Measurements from ENCODE around the gene EXO5. TPM values are rescaled to one million over a fixed set of nuclear protein-coding genes. Genes with fewer than 3 reads are reported as not detected.
"Not testable (repeated sequence)": the region's sequence is repeated elsewhere in the genome, so short reads cannot be mapped to it uniquely, and the experiment has no call there.

EXO5 gene
- polyA plus RNA-seq, 1 experiment, result 11.1 TPM

DNA sequence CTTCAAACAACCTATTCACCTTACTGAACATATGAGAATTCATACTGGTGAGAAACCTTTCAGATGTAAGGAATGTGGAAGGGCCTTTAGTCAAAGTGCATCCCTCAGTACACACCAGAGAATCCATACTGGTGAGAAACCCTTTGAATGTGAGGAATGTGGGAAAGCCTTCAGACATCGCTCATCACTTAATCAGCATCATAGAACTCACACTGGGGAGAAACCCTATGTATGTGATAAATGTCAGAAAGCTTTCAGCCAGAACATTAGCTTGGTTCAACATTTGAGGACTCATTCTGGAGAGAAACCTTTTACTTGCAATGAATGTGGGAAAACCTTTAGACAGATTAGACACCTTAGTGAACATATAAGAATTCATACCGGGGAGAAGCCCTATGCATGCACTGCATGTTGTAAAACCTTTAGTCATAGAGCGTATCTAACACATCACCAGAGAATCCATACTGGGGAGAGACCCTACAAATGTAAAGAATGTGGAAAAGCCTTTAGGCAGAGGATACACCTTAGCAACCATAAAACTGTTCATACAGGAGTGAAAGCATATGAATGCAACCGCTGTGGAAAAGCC, 13.2 kb upstream of the EXO5 start:
- Histone ChIP-seq H3K4me3 (ENCODE audit: low read depth, low read length) (no peak overlapping the region), H3K27ac (ENCODE audit: low read depth, low read length) (no peak overlapping the region), H3K9me3 (ENCODE audit: control insufficient read depth, insufficient read depth, low read length) (peaks cover 44% of the 10 kb centered on the region), H3K27me3 (ENCODE audit: control insufficient read depth, insufficient read depth, low read length) (no peaks in the 10 kb centered on the region)
- no peak for DNase-seq (ENCODE audit: low read depth, low spot score)
- ChIA-PET POLR2A (no interaction called here), CTCF (no interaction called here)
- TF ChIP-seq, protein P1, sequence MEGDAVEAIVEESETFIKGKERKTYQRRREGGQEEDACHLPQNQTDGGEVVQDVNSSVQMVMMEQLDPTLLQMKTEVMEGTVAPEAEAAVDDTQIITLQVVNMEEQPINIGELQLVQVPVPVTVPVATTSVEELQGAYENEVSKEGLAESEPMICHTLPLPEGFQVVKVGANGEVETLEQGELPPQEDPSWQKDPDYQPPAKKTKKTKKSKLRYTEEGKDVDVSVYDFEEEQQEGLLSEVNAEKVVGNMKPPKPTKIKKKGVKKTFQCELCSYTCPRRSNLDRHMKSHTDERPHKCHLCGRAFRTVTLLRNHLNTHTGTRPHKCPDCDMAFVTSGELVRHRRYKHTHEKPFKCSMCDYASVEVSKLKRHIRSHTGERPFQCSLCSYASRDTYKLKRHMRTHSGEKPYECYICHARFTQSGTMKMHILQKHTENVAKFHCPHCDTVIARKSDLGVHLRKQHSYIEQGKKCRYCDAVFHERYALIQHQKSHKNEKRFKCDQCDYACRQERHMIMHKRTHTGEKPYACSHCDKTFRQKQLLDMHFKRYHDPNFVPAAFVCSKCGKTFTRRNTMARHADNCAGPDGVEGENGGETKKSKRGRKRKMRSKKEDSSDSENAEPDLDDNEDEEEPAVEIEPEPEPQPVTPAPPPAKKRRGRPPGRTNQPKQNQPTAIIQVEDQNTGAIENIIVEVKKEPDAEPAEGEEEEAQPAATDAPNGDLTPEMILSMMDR (IDR thresholded peaks at IDR 0.05; ENCODE audit: low read depth, low read length), result no peak

DNA sequence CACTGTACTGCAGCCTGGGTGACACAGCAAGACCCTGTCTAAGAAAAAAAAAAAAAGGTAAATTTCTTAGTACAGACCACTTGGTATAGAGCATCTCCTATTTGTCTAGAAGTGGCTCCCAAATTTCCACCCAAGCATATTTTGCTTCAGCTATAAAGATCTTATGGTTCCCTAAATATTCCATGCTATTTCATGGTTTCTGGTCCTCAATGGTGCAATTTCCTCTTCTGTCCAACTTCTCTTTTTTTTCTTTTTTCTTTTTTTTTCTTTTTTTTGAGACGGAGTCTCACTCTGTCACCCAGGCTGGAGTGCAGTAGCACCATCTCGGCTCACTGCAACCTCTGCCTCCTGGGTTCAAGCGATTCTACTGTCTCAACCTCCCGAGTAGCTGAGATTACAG, 5.9 kb upstream of the EXO5 start:
- POLR2A ChIA-PET, result interaction anchor here (0.7 kb wide), 1 partner anchor 96 kb away, joined by 4 read pairs; no protein-coding TSS in a partner anchor
- peaks cover 64% of the 10 kb centered on the region for H3K9me3 ChIP-seq (ENCODE audit: control insufficient read depth, insufficient read depth, low read length)
- H3K4me3 ChIP-seq (ENCODE audit: low read depth, low read length); DNase-seq (ENCODE audit: low read depth, low spot score); CTCF ChIA-PET; H3K27ac ChIP-seq (ENCODE audit: low read depth, low read length); H3K27me3 ChIP-seq (ENCODE audit: control insufficient read depth, insufficient read depth, low read length): not testable (repeated sequence)

DNA sequence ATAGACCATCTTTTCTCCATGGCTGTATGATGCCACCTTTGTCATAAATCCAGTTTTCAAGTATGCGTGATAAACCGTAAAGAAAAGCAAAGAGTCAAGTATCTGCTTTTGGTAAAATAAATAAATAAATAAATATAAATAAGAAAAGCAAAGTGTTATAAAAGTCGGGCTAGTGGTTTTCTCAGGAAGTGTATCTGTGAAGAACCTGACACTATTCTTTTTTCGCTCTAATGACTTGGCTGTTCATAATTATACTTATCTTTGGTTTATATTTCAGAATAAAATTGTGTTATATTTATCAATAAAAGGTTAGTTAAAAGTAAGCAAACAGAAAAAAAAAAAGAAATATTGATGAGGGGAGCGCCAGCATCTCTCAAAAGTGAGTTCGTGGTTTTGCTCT, 594 bp upstream of the EXO5 start:
- no peaks in the 10 kb centered on the region for H3K27me3 ChIP-seq (ENCODE audit: control insufficient read depth, insufficient read depth, low read length)
- no peak for DNase-seq (ENCODE audit: low read depth, low spot score)
- TF ChIP-seq, protein P1 (IDR thresholded peaks at IDR 0.05; ENCODE audit: low read depth, low read length), result no peak
- ChIA-PET POLR2A (interaction anchor here (1.8 kb wide), 2 partner anchors 10 to 58 kb away, joined by 4 to 12 read pairs; partner anchors contain the start of gene ZFP69B), CTCF (interaction anchor here (1.0 kb wide), 2 partner anchors 9 to 24 kb away, joined by 3 to 4 read pairs; no protein-coding TSS in a partner anchor)
- peak overlapping the region; percentile 39 for H3K27ac ChIP-seq (ENCODE audit: low read depth, low read length)
- peaks cover 37% of the 10 kb centered on the region for H3K9me3 ChIP-seq (ENCODE audit: control insufficient read depth, insufficient read depth, low read length)
- peak overlapping the region; percentile 82 for H3K4me3 ChIP-seq (ENCODE audit: low read depth, low read length)

DNA sequence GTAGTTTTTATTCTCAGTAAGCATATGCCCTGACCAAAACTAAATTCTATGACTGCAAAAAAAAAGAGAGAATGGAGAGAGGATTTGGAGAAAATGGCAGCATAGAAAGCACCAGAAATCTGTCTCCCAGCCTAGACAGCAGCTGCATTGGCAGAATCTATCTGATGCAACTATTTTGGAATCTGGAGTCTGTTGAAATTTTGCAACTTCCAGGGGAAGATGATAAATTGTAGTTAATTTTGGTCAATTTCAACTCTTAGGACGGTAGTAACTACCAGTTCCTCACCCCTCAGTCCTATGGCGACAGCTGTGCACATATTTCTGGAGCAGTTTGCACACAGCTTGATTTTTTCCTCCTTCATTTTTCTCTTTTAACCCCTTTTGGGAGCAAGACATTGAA, 10.9 kb downstream of the EXO5 start:
- H3K9me3 ChIP-seq (ENCODE audit: control insufficient read depth, insufficient read depth, low read length), result peaks cover 57% of the 10 kb centered on the region
- POLR2A ChIA-PET, result no interaction called here
- no peak overlapping the region for H3K27ac ChIP-seq (ENCODE audit: low read depth, low read length)
- TF ChIP-seq, protein P1 (IDR thresholded peaks at IDR 0.05; ENCODE audit: low read depth, low read length), result no peak
- CTCF ChIA-PET, result interaction anchor here (2.0 kb wide), 1 partner anchor 13 kb away, joined by 6 read pairs; no protein-coding TSS in a partner anchor
- no peak overlapping the region for H3K4me3 ChIP-seq (ENCODE audit: low read depth, low read length)
- DNase-seq (ENCODE audit: low read depth, low spot score), result no peak
- H3K27me3 ChIP-seq (ENCODE audit: control insufficient read depth, insufficient read depth, low read length), result no peaks in the 10 kb centered on the region

DNA sequence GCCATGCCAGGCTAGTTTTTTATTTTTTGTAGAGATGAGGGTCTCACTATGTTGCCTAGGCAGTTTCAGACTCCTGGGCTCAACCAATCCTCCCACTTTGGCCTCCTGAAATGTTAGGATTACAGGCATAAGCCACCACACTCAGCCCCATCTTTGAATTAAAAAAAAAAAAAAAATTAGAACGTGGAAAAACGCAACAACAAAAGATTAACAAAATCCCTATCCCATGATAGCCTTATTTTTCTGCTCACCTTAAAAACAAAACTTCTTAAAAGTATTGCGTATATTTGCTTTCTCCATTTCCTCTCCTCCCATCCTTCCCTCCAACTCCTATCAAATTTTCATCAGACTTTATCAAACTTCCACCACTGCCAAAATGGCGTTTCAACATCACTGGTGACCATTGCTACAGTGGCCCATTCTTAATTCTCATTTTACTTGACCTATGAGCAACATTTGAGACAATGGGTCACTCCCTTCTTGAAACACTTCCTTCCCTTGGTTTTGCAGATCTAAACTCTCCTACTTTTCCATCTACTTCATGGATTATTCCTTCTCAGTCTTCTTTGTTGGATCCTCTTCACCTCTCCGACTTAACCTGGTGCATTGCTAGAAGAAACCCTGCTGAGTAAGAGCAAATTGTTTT, 22.3 kb downstream of the EXO5 start:
- CTCF ChIA-PET, result no interaction called here
- POLR2A ChIA-PET, result interaction anchor here (0.9 to 1.2 kb wide), 2 partner anchors 81 to 161 kb away, joined by 3 to 6 read pairs; partner anchors contain the start of genes NFYC and ZFP69B
- H3K27ac ChIP-seq (ENCODE audit: low read depth, low read length), result peak overlapping the region; percentile 77
- TF ChIP-seq, protein P1 (IDR thresholded peaks at IDR 0.05; ENCODE audit: low read depth, low read length), result no peak
- H3K4me3 ChIP-seq (ENCODE audit: low read depth, low read length), result peak overlapping the region; percentile 89
- H3K27me3 ChIP-seq (ENCODE audit: control insufficient read depth, insufficient read depth, low read length), result no peaks in the 10 kb centered on the region
- no peak for DNase-seq (ENCODE audit: low read depth, low spot score)
- no peaks in the 10 kb centered on the region for H3K9me3 ChIP-seq (ENCODE audit: control insufficient read depth, insufficient read depth, low read length)
